Measurements from ENCODE around the gene IFNK. TPM values are rescaled to one million over a fixed set of nuclear protein-coding genes. Genes with fewer than 3 reads are reported as not detected.

Gene IFNK
- total RNA-seq, 1 experiment from 2014 or later: not detected

DNA sequence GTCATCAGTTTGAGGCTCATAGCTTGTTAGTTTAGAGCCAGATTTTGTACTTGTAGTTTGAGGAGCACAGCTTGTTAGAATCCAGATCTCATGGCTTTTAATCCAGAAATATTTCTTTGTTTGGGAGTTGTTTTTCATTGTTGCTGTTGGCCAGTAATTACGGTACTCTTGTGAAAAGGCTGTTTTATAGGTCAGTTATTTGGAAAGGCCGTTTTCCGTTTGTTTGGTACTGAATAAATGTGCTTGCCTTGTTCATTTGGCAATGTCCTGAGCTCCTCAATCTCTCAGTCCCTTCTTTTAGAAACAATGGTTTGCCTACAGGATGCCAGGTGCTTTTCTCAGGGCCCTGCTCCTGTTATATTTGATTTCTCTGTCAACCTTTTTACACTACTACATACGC lies 10.0 kb downstream of the IFNK start:
- Histone ChIP-seq H3K27me3 (ENCODE audit: insufficient read depth, low read length) (no peaks in the 10 kb centered on the region), H2AFZ (ENCODE audit: low read depth, low read length, poor library complexity, severe bottlenecking) (no peak overlapping the region), H3K9me2 (ENCODE audit: insufficient read depth) (no peaks in the 10 kb centered on the region), H4K20me1 (ENCODE audit: insufficient read depth) (no peaks in the 10 kb centered on the region), H3K4me2 (ENCODE audit: low read length) (no peak overlapping the region), H3K9ac (ENCODE audit: low read length) (no peak overlapping the region), H3K79me2 (ENCODE audit: insufficient read depth, low read length) (no peaks in the 10 kb centered on the region), H3K36me3 (ENCODE audit: control insufficient read depth in 1 of 2, insufficient read depth in 2 of 2, low read length in 2 of 2) (no peaks in the 10 kb centered on the region), H3K4me3 (replicated peaks in 1 of 2; ENCODE audit: low read depth in 1 of 2, low read length in 2 of 2) (no peak overlapping the region), H3K4me1 (ENCODE audit: control insufficient read depth in 1 of 2, insufficient read depth in 2 of 2, low read length in 2 of 2) (peaks cover 0 to 6% of the 10 kb centered on the region in 2 experiments; a peak in 1 of 4 replicates), H3K9me3 (ENCODE audit: control insufficient read depth in 1 of 2, insufficient read depth in 1 of 2, low read depth in 1 of 2, low read length in 2 of 2) (no peaks in the 10 kb centered on the region), H3K27ac (ENCODE audit: low read depth, low read length) (no peak overlapping the region)
- RAD21 ChIA-PET (ENCODE audit: low non-redundant PET in 1 of 2, low total read pairs in 2 of 2, uncharacterized antibody in 2 of 2, unreplicated experiment in 2 of 2): no interaction called here
- no peak for ATAC-seq
- CTCF ChIA-PET: interaction anchor here (0.6 to 1.4 kb wide), 2 partner anchors 14 to 201 kb away, joined by 3 read pairs; no protein-coding TSS in a partner anchor
- no peak for DNase-seq (ENCODE audit: low read depth, low spot score)
- TF ChIP-seq EZH2 (IDR thresholded peaks at IDR 0.05) (no peak), ZNF274 (IDR thresholded peaks at IDR 0.05; ENCODE audit: low read depth, low read length) (no peak), SRF (IDR thresholded peaks at IDR 0.05; ENCODE audit: low read depth) (no peak), ZFX (IDR thresholded peaks at IDR 0.05) (no peak), FOSL1 (IDR thresholded peaks at IDR 0.05; ENCODE audit: low read depth) (no peak), RAD21 (IDR thresholded peaks at IDR 0.05; ENCODE audit: low read depth) (no peak)
- TF ChIP-seq, protein P1, sequence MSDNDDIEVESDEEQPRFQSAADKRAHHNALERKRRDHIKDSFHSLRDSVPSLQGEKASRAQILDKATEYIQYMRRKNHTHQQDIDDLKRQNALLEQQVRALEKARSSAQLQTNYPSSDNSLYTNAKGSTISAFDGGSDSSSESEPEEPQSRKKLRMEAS (IDR thresholded peaks at IDR 0.05): no peak
- intact Hi-C loops (cut with micrococcal nuclease): no loop called here
- POLR2A ChIA-PET: no interaction called here
- no TSS peak for BruUV-seq (replicated peaks)

DNA sequence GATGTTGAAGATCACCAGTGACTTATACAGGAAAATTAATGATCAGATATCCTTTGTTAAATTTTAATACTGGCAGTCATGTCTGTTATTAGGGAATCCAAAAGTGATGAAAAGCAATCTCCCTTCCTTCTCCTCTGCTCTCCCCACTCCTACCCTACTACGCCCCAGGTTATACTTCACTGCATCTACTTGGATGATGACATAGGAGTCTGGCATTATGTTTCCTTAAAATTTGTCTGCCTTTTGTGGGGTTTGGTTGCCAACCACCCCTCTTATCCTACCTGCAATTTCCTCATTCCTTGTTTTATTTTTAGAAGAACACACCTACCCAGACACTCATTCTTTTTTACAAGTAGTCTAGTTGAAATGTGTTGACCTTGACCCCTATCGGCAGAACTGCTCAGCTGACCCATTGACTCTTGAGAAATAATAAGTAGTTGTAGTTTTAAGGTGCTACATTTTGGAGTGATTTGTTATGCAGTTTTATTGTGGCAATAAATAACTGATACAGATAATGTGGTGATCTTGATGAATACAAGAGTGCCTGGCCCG lies 10.6 kb downstream of the IFNK start:
- H3K4me3 ChIP-seq (replicated peaks in 1 of 2; ENCODE audit: low read depth in 1 of 2, low read length in 2 of 2): no peak overlapping the region
- no peaks in the 10 kb centered on the region for H3K9me3 ChIP-seq (ENCODE audit: control insufficient read depth in 1 of 2, insufficient read depth in 1 of 2, low read depth in 1 of 2, low read length in 2 of 2)
- no peak overlapping the region for H2AFZ ChIP-seq (ENCODE audit: low read depth, low read length, poor library complexity, severe bottlenecking)
- no peaks in the 10 kb centered on the region for H4K20me1 ChIP-seq (ENCODE audit: insufficient read depth)
- ChIA-PET POLR2A (no interaction called here), RAD21 (ENCODE audit: low non-redundant PET in 1 of 2, low total read pairs in 2 of 2, uncharacterized antibody in 2 of 2, unreplicated experiment in 2 of 2) (no interaction called here), CTCF (interaction anchor here (0.6 kb wide), 1 partner anchor 14 kb away, joined by 3 read pairs; no protein-coding TSS in a partner anchor)
- no peak overlapping the region for H3K27ac ChIP-seq (ENCODE audit: low read depth, low read length)
- H3K4me1 ChIP-seq (ENCODE audit: control insufficient read depth in 1 of 2, insufficient read depth in 2 of 2, low read length in 2 of 2): peaks cover 0 to 2% of the 10 kb centered on the region in 2 experiments; a peak in 1 of 4 replicates
- no peaks in the 10 kb centered on the region for H3K79me2 ChIP-seq (ENCODE audit: insufficient read depth, low read length)
- H3K4me2 ChIP-seq (ENCODE audit: low read length): no peak overlapping the region
- H3K36me3 ChIP-seq (ENCODE audit: control insufficient read depth in 1 of 2, insufficient read depth in 2 of 2, low read length in 2 of 2): no peaks in the 10 kb centered on the region
- intact Hi-C loops (cut with micrococcal nuclease): no loop called here
- H3K9ac ChIP-seq (ENCODE audit: low read length): no peak overlapping the region
- ATAC-seq: no peak
- no peaks in the 10 kb centered on the region for H3K9me2 ChIP-seq (ENCODE audit: insufficient read depth)
- H3K27me3 ChIP-seq (ENCODE audit: insufficient read depth, low read length): no peaks in the 10 kb centered on the region
- no peak for DNase-seq (ENCODE audit: low read depth, low spot score)
- BruUV-seq (replicated peaks): no TSS peak
- TF ChIP-seq POLR2AphosphoS5 (IDR thresholded peaks at IDR 0.05; ENCODE audit: low read depth, low read length) (no peak), EGR1 (IDR thresholded peaks at IDR 0.05; ENCODE audit: low read depth) (no peak), SP1 (IDR thresholded peaks at IDR 0.05; ENCODE audit: low read depth) (no peak), ZFX (IDR thresholded peaks at IDR 0.05) (no peak), ZNF274 (IDR thresholded peaks at IDR 0.05; ENCODE audit: low read depth, low read length) (no peak), EZH2phosphoT487 (IDR thresholded peaks at IDR 0.05; ENCODE audit: borderline replicate concordance) (no peak), TCF7L2 (IDR thresholded peaks at IDR 0.05; ENCODE audit: borderline replicate concordance, extremely low read depth, insufficient read depth, insufficient read length) (no peak), ELF1 (IDR thresholded peaks at IDR 0.05; ENCODE audit: borderline replicate concordance, low read depth) (no peak), SRF (IDR thresholded peaks at IDR 0.05; ENCODE audit: low read depth) (no peak), CEBPB (IDR thresholded peaks at IDR 0.05; ENCODE audit: low read depth) (no peak)
- TF ChIP-seq, protein P2, sequence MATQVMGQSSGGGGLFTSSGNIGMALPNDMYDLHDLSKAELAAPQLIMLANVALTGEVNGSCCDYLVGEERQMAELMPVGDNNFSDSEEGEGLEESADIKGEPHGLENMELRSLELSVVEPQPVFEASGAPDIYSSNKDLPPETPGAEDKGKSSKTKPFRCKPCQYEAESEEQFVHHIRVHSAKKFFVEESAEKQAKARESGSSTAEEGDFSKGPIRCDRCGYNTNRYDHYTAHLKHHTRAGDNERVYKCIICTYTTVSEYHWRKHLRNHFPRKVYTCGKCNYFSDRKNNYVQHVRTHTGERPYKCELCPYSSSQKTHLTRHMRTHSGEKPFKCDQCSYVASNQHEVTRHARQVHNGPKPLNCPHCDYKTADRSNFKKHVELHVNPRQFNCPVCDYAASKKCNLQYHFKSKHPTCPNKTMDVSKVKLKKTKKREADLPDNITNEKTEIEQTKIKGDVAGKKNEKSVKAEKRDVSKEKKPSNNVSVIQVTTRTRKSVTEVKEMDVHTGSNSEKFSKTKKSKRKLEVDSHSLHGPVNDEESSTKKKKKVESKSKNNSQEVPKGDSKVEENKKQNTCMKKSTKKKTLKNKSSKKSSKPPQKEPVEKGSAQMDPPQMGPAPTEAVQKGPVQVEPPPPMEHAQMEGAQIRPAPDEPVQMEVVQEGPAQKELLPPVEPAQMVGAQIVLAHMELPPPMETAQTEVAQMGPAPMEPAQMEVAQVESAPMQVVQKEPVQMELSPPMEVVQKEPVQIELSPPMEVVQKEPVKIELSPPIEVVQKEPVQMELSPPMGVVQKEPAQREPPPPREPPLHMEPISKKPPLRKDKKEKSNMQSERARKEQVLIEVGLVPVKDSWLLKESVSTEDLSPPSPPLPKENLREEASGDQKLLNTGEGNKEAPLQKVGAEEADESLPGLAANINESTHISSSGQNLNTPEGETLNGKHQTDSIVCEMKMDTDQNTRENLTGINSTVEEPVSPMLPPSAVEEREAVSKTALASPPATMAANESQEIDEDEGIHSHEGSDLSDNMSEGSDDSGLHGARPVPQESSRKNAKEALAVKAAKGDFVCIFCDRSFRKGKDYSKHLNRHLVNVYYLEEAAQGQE (IDR thresholded peaks at IDR 0.05; ENCODE audit: low read depth): no peak
- TF ChIP-seq, protein P3, sequence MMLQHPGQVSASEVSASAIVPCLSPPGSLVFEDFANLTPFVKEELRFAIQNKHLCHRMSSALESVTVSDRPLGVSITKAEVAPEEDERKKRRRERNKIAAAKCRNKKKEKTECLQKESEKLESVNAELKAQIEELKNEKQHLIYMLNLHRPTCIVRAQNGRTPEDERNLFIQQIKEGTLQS (IDR thresholded peaks at IDR 0.05): no peak
- TF ChIP-seq, protein P1 (IDR thresholded peaks at IDR 0.05): no peak
